Peyer's patch (tissue), 4 donors: Measurements from ENCODE around the gene COQ10A.

ENCODE experiments used
- POLR2A ChIP-seq, 2 donors: fragments of 450-650 bp; IDR thresholded peaks; one replicate each; pipeline ENCODE4 v1.5.1; 2017; ENCODE audit warnings: antibody characterized with exemption in 2 of 2, mild to moderate bottlenecking in 2 of 2, moderate library complexity in 2 of 2
- TF ChIP-seq, protein P1 (sequence below), 6 experiments: fragments of 450-650 bp in 4 of 6; fragments of 200-600 bp in 2 of 6; sonication (generic) in 1 of 6; IDR thresholded peaks; one replicate each; pipeline ENCODE4 v1.5.1; 2017 to 2019; ENCODE audit warnings: antibody characterized with exemption in 6 of 6, mild to moderate bottlenecking in 3 of 6, moderate library complexity in 1 of 6

DNA sequence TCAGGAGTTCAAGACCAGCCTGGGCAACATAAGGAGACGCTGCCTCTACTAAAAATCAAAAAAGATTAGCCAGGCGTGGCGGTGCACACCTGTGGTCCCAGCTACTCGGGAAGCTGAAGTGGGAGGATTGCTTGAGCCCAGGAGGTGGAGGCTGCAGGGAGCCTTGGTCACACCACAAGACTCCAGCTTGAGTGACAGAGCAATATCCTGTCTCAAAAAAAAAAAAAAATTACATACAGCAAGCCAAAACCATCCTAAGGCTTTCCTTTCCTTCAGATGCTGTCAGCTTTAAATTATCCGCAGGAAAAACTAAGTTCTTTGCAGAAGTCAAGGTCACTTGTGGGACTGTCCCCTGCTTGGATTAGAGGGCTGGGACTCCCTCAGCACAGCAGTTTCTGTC is 32.1 kb downstream of the COQ10A start:
- TF ChIP-seq, protein P1, sequence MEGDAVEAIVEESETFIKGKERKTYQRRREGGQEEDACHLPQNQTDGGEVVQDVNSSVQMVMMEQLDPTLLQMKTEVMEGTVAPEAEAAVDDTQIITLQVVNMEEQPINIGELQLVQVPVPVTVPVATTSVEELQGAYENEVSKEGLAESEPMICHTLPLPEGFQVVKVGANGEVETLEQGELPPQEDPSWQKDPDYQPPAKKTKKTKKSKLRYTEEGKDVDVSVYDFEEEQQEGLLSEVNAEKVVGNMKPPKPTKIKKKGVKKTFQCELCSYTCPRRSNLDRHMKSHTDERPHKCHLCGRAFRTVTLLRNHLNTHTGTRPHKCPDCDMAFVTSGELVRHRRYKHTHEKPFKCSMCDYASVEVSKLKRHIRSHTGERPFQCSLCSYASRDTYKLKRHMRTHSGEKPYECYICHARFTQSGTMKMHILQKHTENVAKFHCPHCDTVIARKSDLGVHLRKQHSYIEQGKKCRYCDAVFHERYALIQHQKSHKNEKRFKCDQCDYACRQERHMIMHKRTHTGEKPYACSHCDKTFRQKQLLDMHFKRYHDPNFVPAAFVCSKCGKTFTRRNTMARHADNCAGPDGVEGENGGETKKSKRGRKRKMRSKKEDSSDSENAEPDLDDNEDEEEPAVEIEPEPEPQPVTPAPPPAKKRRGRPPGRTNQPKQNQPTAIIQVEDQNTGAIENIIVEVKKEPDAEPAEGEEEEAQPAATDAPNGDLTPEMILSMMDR (IDR thresholded peaks at IDR 0.05) = no peak
- TF ChIP-seq POLR2A (IDR thresholded peaks at IDR 0.05) = no peak
